ENCODE data around the gene NF1.

DNA sequence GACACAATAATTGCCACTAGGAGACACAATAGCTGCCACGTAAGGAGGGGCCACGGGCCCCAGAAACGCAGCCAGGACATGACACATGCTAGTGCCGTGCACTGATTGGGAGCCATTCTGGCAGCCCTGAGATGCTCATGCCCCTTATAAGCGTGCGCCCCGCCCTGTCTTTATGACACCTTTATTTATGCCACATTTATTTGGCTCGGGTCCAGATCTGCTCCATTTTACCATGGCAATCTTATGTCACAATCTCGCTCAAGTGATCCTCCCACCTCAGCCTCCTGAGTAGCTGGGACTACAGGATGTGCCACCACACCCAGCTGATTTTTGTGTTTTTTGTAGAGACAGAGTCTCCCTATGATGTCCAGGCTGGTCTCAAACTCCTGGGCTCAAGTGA lies 43.8 kb upstream of the NF1 start:
- TF ChIP-seq POLR2AphosphoS5 (IDR thresholded peaks at IDR 0.05; ENCODE audit: borderline replicate concordance, low read depth, low read length) (no peak), EZH2 (IDR thresholded peaks at IDR 0.05) (no peak), FOXP2 (optimal IDR thresholded peaks at IDR 0.05; ENCODE audit: control extremely low read depth, extremely low read length, insufficient read depth) (no peak)

All from SK-N-MC (cell line).